HG02943 (cell line): ENCODE data around the gene STK32C.
"Not testable (repeated sequence)": the region's sequence is repeated elsewhere in the genome, so short reads cannot be mapped to it uniquely, and the experiment has no call there.

Experiments
- ATAC-seq: cut with Tn5 transposase; IDR thresholded peaks from one replicate; pipeline ENCODE4 v1.9.1; 2021; ENCODE audit warnings: mild to moderate bottlenecking, low read depth, moderate library complexity; ENCODE audit not compliant: unreplicated experiment

The STK32C gene

DNA sequence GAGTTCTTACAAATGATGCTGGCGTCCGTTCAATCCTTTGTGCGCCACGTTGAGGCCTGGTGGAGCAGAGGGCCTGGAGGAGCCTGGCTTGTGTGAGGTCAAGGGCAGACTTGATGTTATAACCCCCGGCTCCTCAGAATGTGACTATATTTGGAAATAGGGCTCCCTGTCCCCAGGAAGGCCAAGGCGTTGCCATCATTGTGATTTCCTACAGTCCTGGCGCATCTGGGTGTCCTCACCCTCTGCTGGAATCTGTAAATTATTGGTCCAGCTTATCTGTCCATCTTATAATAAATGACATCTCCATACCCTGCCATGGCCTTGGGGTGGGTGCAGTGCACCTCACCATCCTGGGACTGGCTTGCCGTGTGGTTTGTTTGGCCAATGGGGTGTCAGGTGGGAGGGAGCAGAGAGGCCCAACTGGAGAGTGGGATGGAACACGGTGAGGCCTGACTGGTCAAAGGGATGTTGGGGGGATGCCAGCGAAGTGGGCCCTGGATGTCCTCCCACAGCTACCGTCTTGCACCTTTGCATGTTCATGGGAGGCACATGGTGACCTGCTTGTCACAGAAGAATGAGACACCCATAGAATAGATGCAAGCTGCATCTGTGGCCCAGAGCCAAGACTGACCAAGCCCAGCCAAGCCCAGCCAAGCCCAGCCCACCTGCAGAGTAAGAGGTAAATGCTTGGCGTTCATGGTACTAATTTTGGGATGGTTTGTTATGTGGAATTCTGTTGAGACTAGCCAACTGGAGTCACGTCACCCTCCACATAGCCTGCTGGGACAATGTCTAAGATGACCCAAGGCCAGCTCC lies 13.1 kb upstream of the STK32C start:
- ATAC-seq = no peak

DNA sequence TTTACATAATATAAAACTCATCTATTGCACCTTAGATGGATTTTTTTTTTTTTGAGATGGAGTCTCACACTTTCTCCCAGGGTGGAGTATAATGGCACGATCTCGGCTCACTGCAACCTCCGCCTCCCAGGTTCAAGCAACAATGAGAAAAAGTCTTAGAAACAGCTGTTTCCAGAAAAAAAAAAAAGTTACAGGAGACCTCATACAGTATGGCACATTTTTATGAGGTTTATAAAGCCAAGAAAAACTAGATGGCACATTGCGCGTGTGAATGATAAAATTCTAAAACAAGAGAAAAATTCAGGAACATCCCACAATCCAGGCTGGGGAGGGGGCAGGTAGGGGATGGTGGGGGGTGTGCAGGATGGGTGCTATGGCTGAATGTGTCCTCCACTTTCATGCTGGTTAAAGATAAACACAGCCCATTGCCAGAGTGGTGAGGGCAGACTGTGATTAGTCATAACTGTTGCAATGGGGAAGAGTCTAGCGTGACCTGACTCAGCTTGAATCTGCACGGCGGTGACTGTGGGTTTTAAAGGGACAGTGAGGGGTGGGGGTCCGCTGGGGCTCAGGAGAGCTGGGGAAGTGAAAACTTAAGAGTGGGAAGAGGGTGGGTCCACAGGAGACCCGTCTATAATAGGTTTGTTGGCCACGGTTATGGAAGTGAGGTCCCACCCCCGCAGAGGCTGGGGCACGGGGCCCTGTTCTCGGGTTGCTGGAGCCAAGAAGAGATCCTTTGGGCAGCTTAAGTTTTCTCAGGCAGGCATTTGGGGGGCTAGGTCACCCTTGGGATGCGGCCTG lies 12.3 kb upstream of the STK32C start:
- ATAC-seq = peak; percentile 98

DNA sequence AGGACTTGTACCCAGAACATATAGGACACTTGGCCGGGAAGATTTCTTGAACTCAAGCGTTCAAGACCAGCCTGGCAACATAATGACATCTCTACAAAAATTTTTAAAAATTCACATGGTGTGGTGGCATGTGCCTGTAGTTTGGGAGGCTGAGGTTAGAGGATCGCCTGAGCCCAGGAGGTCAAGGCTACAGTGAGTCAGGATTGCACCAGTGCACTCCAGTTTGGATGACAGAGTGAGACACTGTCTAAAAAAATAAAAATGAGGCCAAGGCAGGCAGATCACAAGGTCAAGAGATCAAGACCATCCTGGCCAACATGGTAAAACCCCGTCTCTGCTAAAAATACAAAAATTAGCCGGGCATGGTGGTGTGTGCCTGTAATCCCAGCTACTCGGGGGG lies 9.7 kb upstream of the STK32C start:
- ATAC-seq = not testable (repeated sequence)

DNA sequence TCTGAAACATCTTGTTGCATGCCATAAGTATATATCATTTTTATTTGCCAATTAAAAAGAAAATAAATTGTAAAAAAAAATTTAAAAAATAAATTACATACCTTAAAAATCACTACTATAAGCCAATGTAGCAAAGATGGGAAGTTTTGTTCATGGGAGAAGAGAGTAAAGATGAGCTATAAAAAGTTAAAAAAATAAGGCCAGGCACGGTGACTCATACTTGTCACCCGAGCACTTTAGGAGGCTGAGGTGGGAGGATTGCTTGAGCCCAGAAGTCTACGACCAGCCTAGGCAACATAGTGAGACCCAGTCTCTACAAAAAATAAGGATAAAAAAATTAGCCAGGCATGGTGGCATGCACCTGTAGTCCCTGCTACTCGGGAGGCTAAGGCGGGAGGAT lies 8.4 kb upstream of the STK32C start:
- ATAC-seq = no peak

DNA sequence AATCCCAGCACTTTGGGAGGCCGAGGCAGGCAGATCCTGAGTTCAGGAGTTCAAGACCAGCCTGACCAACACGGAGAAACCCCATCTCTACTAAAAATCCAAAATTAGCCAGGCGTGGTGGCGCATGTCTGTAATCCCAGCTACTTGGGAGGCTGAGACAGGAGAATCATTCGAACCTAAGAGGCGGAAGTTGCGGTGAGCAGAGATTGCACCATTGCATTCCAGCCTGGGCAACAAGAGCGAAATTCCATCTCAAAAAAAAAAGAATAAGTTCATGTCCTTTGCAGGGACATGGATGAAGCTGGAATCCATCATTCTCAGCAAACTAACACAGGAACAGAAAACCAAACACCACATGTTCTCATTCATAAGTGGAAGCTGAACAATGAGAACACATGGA lies 7.1 kb upstream of the STK32C start:
- ATAC-seq = not testable (repeated sequence)

DNA sequence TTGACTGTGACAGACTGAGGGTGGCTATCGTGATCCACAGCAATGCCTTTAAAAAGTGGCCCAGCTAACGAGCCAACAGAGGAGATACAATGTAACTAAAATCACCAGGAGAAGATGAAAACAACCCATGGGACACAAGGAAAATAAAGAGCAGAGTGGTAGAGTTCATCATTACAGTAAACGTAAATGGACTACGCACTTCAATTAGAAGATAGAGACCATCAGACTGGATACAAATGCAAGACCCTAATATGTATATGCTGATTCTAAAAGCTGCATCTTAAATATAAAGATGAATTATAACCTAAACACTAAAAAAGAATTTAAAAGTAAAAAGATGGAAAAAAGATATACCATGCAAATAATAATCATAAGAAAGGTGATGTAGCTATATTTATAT lies 6.6 kb upstream of the STK32C start:
- no peak for ATAC-seq

DNA sequence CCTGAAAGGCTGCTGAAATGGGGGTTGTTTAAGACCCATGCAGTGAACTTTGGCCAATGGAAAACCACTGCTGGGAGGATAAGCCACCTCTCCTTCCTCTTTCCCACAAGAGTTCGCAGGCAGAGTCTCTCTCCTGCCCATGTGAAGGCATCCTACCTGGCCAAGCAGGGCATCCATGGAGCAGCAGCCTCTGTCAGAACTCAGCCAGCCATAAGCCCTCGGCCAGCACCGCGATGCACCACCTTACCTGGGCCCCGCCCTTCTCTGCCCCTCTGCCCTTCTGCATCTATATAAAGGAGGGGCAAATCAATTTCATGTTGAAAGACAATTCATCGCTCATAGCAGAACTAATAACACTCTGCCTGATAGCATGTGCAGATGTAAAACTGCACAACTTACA lies 6.1 kb upstream of the STK32C start:
- ATAC-seq = no peak

DNA sequence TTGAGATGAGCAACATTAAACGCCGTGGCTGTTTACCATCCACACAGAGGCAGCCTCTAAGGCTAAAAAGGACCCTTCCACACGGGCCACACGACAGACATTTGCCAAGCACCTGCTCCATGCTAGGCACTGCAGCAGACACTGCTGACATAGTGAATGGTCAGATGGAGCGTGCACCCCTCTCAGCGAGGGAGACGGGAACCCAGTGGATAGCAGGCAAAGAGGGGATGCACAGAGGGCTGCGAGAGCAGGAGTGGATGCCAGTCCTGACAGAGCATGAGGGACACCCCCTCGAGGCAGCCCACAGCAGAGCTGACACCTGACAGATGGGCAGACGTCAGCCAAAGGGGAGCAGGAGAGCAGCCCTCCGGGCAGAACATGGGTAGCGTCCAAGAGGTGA lies 5.6 kb upstream of the STK32C start:
- no peak for ATAC-seq

DNA sequence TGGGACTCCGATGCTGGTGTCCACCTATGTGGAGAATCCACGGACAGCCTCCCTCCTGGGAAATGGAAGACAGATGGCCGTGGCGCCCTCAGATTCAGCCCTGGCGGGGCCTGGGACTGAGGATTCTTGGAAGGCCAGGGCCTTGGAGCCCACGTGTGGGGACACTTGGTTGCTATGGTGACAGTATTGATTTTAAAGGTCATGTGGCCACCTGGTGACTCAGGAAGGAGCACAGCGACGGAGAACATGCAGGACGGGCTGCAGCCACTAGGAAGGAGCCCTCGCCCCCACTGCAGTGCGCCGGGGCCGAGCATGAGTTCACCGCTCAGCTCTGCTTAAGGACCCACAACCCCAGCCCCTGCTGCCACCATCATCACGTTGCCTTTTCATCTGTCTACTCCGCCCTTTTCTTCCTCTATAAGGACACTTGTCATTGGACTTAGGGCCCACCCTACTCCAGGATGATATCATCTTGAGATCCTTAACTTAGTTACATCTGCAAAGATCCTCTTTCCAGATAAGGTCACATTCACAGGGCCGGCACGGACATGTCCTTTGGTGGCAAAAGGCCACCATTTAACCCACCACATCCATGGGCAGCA lies 3.7 kb upstream of the STK32C start:
- ATAC-seq = no peak

DNA sequence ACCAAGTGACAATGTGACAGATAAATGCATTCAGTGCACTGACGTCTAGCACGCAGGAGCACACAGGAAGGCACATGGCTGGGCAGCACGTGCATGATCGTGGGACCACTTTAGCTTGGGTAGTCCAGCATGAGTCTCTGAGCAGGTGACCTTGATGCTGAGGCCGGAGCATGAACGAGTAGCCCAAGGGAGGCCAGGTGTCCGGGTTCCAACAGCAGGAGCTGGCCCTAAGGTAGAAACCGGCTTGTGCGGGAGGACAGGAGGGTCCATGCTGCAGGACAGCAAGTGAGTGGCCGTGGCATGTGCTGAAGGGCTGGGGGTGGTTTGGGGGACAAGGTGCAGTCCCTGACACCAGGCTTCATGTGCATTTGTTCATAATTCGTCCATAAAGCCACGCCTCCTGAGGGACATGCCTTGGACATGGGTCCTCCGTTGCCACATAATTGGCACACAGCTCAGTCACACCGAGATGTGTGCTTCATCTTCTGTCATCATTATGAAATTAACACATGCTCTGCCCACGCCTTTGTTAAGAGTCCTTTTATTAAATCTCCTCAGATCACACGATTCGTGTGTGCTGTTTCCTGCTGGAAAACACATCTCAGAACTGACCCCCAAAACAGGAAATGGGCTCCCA lies 3.1 kb upstream of the STK32C start:
- ATAC-seq = no peak

DNA sequence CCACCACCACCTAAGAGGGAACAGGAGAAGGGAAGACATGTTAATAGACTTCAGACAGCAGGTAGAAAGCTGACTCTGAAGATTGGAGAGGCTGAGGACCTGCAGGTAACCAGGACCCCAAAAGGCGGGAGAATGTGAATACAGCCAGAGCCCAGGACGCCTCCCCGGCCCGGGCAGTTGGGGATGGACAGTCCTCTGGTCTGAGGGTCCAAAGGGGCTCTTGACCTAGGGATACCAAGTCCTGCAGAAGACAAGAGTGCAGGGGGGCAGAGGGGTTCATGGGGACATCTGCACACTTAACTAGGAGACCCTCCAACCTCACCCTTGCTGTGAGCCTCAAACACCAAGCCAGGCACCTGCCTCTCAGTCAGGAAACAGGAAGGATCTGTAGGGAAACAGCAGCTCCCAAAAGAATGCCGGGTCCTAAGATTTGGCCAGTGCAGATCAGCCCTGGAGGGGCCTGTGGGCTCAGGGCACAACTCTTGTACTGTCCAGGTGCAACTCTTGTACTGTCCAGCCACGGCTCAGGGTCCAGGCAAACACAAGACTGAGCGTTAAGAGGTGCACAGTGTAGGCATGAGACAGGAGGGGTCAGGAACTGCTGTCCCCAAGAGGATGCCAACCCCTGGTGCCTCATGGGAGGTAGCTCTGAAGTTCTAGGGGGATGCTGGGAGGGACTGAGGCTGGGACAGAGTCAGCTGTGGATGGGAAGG lies 2.3 kb upstream of the STK32C start:
- ATAC-seq = no peak

DNA sequence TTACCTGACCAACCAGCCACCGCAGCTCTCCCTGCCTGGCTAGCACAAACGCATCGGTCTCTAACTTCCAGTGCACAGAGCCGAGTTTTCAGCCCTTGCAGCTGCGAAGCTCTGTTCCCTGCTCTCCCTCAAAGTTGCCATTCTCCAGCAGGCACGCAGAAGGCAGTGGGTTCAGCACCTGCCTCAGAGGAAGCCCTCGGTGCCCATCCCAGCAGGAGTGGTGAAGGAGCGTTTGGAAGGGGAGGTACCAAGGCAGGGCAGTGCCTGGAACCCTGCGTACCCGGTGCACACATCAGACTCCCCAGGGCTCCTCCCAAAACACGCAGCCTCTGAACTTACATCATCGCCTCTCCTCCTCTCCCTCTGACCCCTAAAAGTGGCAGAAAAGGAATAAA lies 1.7 kb upstream of the STK32C start:
- no peak for ATAC-seq

DNA sequence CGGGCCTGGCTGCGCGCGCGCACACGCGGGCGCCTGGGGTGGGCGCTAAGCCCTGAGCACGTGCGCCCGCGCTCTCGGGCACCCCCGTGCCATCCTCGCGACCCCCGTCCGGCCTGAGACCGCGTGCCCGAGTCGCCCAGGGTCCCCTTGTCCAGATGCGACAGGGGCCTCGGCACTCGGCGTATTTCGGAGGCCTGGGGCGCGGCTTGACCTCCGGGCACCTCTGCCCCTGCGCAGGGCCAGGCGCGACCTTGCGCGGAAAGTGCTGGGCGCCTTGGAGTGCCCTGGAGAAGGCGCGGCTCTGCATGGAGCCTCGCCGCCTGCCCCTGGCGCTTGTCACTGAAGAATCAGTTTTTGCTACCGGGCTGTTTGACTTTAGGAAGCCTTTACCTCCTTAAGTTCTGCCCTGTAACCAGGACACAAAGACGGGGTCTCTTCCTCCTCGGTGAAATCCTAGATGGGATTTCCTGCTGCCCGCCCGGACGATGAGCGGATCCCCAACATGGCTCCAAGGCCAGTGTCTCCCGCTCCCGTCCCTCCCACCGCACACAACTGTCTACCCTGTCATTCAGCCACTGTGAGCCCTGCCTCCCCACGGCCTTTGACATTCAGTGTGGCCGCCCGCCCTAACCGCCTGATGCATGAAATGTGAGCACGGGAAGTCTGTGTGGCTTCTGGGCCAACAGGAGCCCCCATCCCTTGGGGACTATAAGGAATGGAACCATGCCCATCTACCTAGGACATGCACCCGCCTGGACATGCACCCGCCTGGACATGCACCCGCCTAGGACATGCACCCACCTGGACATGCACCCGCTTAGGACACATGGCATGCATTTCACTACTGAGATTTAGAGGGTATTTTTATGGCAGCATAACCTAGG lies 1.1 kb upstream of the STK32C start:
- no peak for ATAC-seq

DNA sequence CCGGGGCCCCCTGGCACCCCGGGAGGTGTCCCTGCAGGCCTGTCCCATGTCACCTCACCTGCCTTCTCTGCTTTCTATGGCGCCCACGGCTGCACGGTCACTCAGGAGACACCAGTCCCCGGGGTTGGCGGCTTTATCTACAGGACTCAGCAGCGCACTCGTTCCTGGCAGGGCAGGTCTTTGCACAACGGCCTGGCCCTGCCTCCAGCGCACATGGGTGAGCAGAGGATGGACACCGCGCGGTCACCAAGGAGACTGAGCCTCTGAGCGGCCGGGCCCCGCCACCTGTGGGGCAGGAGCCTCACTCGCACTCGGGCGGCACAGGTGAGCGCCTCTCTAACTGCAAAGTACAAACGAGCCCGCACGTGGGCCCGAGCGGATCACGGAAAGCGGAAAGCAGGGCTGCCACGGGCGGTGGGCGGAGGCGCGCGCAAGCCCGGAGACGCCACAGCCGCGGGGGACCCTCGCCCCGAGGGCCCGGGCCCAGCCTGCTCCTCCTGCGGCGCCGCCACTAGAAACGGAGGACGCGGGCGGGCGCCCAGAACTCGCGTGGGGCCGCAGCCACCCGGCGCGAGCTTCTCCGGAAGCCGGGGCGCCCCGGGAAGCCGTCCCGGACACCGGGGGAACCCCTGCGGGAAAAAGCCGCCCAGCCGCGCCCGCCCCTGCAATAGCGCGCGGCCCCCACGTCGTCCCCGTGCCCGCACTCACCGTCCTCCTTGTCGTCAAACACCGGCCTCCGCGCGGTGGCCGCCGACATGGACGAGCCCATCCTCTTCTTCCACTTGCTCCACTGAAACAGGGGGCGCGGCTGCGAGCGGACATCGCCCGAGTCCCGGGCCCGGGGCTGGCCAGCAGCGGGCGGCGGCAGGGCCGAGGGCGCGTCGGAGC lies 642 bp downstream of the STK32C start:
- peak; percentile 13 for ATAC-seq

DNA sequence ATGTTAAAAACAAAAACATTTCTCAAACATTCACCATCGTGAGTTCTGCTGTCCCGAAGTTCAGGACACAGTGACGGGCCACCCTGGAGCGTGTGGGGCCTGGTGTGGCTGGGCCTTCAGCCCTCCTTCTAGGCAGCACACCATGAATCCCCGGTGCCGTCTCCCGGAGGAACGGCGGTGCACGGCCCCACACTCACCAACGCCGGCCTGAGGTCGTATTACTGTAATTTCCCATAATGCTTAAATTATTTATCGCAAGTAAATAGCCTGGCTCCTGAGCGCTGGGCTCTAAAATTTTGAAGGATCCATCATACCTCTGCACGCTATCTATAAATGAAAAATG lies 1.4 kb downstream of the STK32C start:
- no peak for ATAC-seq

DNA sequence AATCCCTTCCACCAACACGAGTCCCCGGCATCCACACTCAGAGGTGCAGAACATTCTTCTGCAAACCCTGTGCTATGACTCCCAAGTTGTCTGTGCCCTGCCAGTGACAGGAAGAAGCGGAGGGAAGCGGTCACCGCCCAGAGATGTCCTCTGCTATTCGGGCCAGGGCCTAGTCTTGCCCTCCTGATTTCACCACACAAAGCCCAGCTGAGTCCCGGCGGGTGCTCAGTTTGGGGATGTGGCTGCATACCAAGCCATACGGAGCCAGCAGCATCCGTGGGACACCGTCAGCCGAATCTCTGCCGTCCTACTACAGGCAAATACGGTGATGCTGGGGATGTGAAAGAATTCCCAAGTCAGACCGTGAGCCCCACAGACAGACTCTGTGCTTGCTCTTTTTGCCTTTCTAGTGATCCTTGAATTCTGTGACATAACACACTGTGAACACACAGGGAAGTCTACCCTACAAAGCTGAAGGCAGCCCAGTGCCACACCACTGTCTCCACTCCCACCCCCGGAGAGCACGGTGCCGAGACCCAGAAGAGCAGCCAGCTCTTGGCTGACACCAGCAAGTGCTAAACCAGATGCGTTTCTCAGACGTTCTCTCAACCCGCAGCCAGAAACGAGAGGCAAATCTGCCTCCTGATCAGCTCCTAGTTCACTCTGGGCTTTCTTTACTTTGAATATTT lies 2.0 kb downstream of the STK32C start:
- ATAC-seq = no peak

DNA sequence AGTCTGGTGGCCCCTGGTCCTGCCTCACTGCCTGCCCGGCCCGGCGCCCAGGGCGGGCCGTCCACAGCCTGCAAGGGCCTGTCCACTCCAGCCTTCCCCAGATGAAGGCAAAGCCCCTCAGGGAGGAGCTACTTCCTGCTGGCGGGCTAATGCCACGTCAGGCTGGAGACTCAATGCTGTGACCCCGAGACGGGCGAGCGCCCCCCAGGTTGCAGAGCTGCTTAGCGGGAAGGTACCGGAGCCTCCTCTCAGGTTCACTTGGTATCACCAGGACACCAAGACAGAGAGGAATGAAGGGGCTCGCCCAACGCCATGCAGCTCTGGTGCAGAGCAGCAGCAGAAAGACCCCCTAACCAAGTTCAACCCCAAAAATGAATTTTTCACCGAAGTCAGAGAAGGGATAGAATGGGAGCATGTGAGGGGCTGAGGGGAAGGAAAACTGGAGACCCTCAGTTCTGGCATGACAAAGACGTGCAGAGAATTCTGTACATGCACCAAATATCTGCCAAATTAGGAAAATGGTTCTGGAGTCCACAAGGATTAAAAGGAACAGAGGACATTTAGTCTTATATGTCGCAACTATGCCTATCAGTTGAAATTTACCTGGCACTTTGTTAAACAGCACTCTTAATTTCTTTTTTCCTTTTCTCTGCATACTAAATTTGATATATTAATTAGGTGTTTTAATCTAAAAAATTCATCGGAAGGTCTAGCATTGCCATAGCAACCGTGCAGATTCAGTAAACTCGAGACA lies 2.8 kb downstream of the STK32C start:
- no peak for ATAC-seq
